ENCODE data around the gene PRPF19. TPM values are rescaled to one million over a fixed set of nuclear protein-coding genes. Genes with fewer than 3 reads are reported as not detected.
"Not testable (repeated sequence)": the region's sequence is repeated elsewhere in the genome, so short reads cannot be mapped to it uniquely, and the experiment has no call there.

The PRPF19 gene
- total RNA-seq, 1 experiment from 2014 or later = 97.3 TPM

- no peak for DNase-seq (ENCODE audit: low read depth)
These were observed 17.4 kb upstream of the PRPF19 start for GRCh38 chr11:60923800-60924109.

DNA sequence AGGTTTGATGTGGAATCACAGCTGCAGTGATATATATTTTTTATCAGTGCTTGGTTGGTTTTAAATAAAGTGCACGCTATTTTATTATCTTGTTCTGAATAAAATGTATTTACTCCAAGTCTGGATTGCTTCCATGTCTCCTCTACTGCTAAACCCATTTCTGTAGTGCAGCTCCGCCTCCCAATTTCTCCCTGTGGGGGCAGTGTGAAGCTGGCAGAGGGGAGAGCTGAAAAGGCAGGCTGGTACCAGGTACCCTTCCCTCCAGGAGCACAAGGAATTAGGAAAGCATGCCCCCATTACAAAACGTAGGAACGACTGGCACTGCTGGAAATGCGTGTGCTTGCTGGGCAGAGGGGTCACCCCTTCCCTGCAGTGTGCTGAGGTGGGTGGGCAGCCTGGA lies 16.9 kb upstream of the PRPF19 start:
- no peak for DNase-seq (ENCODE audit: low read depth)

- no peak for DNase-seq (ENCODE audit: low read depth)
These were observed 16.5 kb upstream of the PRPF19 start for GRCh38 chr11:60922906-60923305.

DNA sequence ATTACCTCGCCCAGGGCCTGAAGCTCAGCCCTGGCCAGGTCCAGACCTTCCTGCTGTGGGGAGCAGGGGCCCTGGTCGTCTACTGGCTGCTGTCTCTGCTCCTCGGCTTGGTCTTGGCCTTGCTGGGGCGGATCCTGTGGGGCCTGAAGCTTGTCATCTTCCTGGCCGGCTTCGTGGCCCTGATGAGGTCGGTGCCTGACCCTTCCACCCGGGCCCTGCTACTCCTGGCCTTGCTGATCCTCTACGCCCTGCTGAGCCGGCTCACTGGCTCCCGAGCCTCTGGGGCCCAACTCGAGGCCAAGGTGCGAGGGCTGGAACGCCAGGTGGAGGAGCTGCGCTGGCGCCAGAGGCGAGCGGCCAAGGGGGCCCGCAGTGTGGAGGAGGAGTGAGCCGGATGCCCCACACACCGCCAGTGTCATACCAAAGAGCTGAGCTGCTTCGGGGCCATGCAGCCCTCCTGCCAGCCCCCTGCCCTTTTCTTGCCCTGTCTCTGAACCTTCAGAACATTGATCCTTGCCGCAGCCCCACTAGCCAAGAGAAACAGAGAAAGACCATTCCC lies 15.5 kb upstream of the PRPF19 start:
- DNase-seq (ENCODE audit: low read depth) = no peak

- no peak for DNase-seq (ENCODE audit: low read depth)
These were observed 14.9 kb upstream of the PRPF19 start for GRCh38 chr11:60921259-60921658.

- no peak for DNase-seq (ENCODE audit: low read depth)
These were observed 13.6 kb upstream of the PRPF19 start for GRCh38 chr11:60919956-60920355.

DNA sequence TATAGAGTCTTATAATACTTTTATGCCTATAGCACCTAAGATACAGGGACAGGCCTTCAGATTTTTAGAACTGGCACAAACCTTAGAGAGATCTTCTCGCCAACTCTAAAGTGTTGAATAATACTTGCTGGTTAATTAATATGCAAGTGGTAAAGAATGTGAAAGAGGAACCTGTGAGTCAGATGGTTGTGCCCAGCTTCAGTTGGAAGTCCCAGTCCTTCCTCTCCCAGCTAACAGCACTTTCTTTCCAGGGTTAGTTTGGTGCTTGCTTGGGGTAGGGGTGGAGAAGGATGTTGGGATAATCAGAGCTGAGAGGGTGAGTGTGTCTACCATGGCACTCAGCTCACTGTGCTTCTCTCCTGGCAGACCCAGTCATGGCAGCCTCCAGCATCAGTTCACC lies 12.9 kb upstream of the PRPF19 start:
- DNase-seq (ENCODE audit: low read depth) = no peak

GRCh38 chr11:60918939-60919265 lies 12.5 kb upstream of the PRPF19 start:
- DNase-seq (ENCODE audit: low read depth) = peak; percentile 56

DNA sequence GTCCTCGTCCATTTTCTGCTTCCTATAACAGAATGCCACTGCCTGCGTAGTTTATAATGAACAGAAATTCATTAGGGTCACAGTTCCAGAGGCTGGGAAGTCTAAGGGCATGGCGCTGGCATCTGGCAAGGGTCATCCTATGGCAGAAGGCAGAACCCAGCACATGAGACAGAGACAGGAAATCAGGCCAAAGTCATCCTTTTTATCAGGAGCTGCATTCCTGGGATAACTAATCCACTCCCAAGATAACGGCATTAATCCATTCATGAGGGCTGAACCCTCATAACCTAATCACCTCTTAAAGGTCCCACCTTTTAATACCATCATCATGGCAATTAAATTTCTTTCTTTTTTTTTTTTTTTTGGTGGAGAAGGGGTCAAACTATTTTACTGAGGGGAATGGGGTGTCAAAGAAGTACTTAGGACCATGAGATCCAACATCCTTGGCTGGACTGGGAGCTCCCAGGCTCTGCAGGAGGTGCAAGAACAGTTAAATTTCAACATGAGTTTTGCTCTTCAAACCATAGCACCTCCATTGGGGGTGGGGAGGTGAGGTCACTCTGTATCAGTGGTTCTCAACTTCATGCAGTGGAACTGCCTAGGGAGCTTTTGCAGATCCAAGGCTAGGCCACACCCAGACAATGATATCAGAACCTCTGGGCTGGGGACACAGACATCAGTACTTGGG lies 12.0 kb upstream of the PRPF19 start:
- no peak for DNase-seq (ENCODE audit: low read depth)

GRCh38 chr11:60917267-60917666 lies 10.9 kb upstream of the PRPF19 start:
- DNase-seq (ENCODE audit: low read depth) = no peak

GRCh38 chr11:60916669-60917206 lies 10.4 kb upstream of the PRPF19 start:
- no peak for DNase-seq (ENCODE audit: low read depth)

GRCh38 chr11:60915248-60915914 lies 9.0 kb upstream of the PRPF19 start:
- peak; percentile 72 for DNase-seq (ENCODE audit: low read depth)

GRCh38 chr11:60914633-60915247 lies 8.4 kb upstream of the PRPF19 start:
- peak; percentile 80 for DNase-seq (ENCODE audit: low read depth)

DNA sequence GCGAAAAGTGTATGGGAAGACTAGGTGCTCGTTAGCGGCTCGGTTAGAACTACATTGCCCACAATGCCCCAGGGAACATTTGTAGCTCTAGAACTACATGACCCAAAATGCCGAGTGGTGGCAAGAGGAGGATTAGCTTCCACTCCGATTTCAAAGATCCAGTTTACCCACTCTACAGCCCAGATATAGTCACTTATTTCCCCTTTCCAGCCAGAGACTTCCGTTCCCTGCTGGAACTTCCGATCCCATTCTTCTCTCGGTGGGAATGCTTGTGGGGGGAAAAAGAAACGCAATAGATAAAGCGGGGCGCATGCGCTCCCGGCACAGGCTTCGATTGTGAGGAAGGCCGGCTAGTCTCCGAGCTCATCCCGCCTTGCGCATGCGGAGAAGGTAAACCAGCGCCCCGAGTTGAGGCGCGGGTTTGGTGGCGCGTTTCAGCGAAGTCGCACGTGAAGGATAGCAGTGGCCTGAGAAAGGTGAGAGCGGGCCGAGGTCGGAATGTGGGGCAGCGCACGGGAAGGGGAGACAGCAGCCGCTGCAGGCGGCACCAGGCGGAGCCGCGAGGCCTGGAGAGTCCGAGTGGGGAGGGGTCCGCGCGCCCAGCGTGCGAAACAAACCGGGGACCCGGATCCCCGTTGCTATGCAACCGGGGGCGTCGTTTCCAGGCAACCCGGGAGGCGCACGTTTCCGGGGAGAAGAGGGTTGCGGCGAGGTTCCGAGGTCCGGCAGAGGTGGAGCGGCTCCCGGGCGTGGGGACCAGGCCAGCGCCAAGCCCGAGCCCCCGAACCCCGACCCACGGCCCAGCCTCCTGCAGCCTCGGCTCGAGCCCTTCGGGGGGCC lies 7.6 kb upstream of the PRPF19 start, which contains the start of gene TMEM109:
TMEM109 (plus strand) TSS at position 366 of the 840 bp plus-strand sequence. CDS start 5,536 bp downstream, outside the sequence.
- DNase-seq (ENCODE audit: low read depth) = peak; percentile 90

GRCh38 chr11:60912851-60913528 lies 6.6 kb upstream of the PRPF19 start:
- DNase-seq (ENCODE audit: low read depth) = no peak

DNA sequence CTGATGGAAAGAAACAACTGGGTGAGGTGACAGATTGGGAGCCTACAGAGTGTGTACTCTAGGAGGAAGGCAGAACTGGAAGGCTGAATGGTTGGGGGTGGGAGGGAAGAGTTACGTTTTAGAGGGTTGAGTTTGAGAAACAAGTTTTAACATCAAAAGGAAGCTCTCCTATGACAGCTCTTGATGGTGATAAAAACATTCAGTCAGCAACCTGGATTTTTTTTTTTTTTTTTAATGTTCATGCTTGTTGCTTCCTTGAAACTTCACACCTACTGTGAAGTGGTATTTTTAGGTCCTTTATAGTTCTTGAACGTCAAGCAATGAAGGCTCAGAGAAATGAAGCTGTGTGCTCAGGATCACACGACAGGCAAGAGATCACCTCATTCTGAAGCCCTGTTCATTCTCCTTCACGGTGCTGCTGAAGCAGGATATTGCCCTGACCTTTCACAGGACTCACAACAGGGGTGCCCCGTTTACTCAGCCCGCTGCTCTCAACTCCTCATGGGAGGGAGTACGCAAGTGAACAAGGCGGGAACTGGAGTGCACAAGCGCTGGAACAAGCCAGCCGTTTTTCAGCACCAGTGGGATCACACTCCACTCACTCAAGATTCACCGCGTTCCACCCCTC lies 6.0 kb upstream of the PRPF19 start:
- DNase-seq (ENCODE audit: low read depth) = no peak

- DNase-seq (ENCODE audit: low read depth) = no peak
These were observed 4.5 kb upstream of the PRPF19 start for GRCh38 chr11:60910711-60911380.

GRCh38 chr11:60910281-60910687 lies 3.9 kb upstream of the PRPF19 start:
- DNase-seq (ENCODE audit: low read depth) = no peak

DNA sequence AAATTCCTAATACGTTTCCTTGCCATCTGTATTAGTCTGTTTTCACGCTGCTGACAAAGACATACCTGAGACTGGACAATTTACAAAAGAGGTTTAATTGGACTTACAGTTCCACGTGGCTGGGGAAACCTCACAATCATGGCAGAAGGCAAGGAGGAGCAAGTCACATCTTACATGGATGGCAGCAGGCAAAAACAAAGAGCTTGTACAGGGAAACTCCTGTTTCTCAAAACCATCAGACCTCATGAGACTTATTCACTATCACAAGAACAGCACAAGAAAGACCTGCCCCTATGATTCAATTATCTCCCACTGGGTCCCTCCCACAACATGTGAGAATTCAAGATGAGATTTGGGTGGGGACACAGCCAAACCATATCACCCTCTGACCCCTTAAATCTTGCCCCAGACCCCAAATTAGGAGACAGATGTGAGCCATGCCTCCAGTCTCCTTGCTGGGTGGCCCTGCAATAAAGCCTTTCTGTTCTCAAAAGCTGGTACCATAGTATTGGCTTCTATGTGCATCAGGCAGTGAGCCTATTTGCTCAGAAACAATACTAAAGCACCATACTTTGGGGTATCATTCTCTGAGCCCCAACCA lies 3.4 kb upstream of the PRPF19 start:
- not testable (repeated sequence) for DNase-seq (ENCODE audit: low read depth)

DNA sequence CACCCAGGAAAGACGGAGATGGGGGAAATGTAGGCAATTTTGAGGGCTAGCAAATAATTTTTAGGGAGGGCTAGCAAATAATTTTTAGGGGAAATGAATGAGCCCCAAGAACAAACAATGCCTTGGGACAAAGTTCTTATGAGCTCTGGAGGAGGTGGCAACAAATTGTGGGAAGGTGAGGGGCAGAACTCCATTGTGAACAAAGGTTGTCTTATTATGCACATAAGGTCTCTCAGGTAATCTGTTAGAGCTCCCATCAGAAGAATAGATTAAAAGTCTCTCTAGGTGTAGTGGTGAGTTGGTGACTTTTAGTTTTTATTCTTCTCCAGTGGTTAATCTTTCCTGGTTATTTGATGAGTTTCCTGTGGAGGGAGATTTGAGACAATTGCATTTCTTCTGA lies 2.4 kb upstream of the PRPF19 start:
- DNase-seq (ENCODE audit: low read depth) = no peak
